T-cell (primary cell): ENCODE data around the gene TMEM176A. TPM values are rescaled to one million over a fixed set of nuclear protein-coding genes. Genes with fewer than 3 reads are reported as not detected.

Source experiments
- ATAC-seq, 4 experiments: fragments of 200-7000 bp in 3 of 4; fragments of 150-1000 bp in 1 of 4; cut with Tn5 transposase; replicated peaks in 1 of 4; 1 replicate in 3 of 4; 2 replicates in 1 of 4; pipeline ENCODE4 v1.10.0; 2021; ENCODE audit warnings: moderate library complexity in 3 of 4, mild to moderate bottlenecking in 2 of 4, moderate number of reproducible peaks in 1 of 4
- CTCF ChIA-PET, 2 donors: fragments of 300-600 bp; sonication (Branson Sonifier 250); formaldehyde crosslinking; loops; one replicate each; lab custom pipeline; 2022; ENCODE audit warnings: antibody characterized with exemption in 2 of 2; lab: Charles Lee
- POLR2A ChIA-PET, 2 donors: fragments of 300-600 bp; sonication (Branson Sonifier 250); formaldehyde crosslinking; loops; one replicate each; lab custom pipeline; 2022; ENCODE audit warnings: antibody characterized with exemption in 2 of 2; lab: Charles Lee
- DNase-seq, 35 experiments: peaks; one replicate each; pipeline versions ENCODE4 v3.0.0 to v3.0.0-alpha.2; 2013 to 2023
- H3K27ac ChIP-seq: one replicate; pipeline ENCODE4 v1.5.1; 2013; ENCODE audit warnings: low read length
- H3K27me3 ChIP-seq, 2 experiments: replicated peaks in 1 of 2; 1 replicate in 1 of 2; 2 replicates in 1 of 2; pipeline versions ENCODE4 v1.6.1 to v1.7.0; 2013; ENCODE audit warnings: low read length in 1 of 2, mixed read lengths in 1 of 2; ENCODE audit not compliant: control insufficient read depth in 2 of 2, insufficient read depth in 2 of 2; ENCODE audit errors: extremely low read depth in 1 of 2
- H3K36me3 ChIP-seq, 2 donors: 1 replicate in 1 of 2; 2 replicates in 1 of 2; pipeline versions ENCODE4 v1.6.1 to v1.7.0; 2013; ENCODE audit warnings: low read length in 1 of 2; ENCODE audit not compliant: control insufficient read depth in 2 of 2, insufficient read depth in 1 of 2; ENCODE audit errors: extremely low read depth in 1 of 2
- H3K4me1 ChIP-seq, 2 experiments: 1 replicate in 1 of 2; 2 replicates in 1 of 2; pipeline versions ENCODE4 v1.6.1 to v1.7.0; 2013; ENCODE audit warnings: low read length in 2 of 2, mixed read lengths in 1 of 2; ENCODE audit not compliant: insufficient read depth in 2 of 2, control insufficient read depth in 1 of 2; ENCODE audit errors: extremely low read depth in 1 of 2
- H3K4me3 ChIP-seq, 2 donors: 1 replicate in 1 of 2; 2 replicates in 1 of 2; pipeline versions ENCODE4 v1.5.1 to v1.7.0; 2013; ENCODE audit warnings: mild to moderate bottlenecking in 2 of 2, low read length in 1 of 2, moderate library complexity in 1 of 2; ENCODE audit not compliant: control insufficient read depth in 1 of 2; ENCODE audit errors: extremely low read depth in 1 of 2
- H3K9me3 ChIP-seq: 2 replicates; pipeline ENCODE4 v1.7.0; 2013
- H3K27ac Mint-ChIP-seq, 2 donors: one replicate each; pipeline ENCODE4 v1.8.0; 2020 to 2021; ENCODE audit warnings: mild to moderate bottlenecking in 2 of 2, mixed read lengths in 2 of 2
- H3K27me3 Mint-ChIP-seq, 2 donors: one replicate each; pipeline ENCODE4 v1.8.0; 2021 to 2022; ENCODE audit warnings: mixed read lengths in 2 of 2
- H3K36me3 Mint-ChIP-seq: one replicate; pipeline ENCODE4 v1.8.0; 2021; ENCODE audit warnings: mixed read lengths
- H3K4me1 Mint-ChIP-seq, 3 donors: one replicate each; pipeline ENCODE4 v1.8.0; 2020 to 2022; ENCODE audit warnings: mixed read lengths in 3 of 3, mild to moderate bottlenecking in 1 of 3
- H3K4me3 Mint-ChIP-seq, 3 donors: one replicate each; pipeline ENCODE4 v1.8.0; 2020 to 2022; ENCODE audit warnings: mild to moderate bottlenecking in 3 of 3, mixed read lengths in 3 of 3, moderate library complexity in 3 of 3
- H3K9me3 Mint-ChIP-seq, 3 donors: one replicate each; pipeline ENCODE4 v1.8.0; 2020 to 2022; ENCODE audit warnings: mixed read lengths in 3 of 3
- WGBS: methylation state at CpG from one replicate; pipeline ENCODE4 v1.1.5; 2013; ENCODE audit warnings: missing lambda C conversion rate; ENCODE audit not compliant: insufficient coverage; 5-methylcytosine and 5-hydroxymethylcytosine counted together
- total RNA-seq, 35 experiments: library from RNA in 6 of 35; stranded (reverse) in 6 of 35; fragments of 120-200 nt in 1 of 35; gene quantifications; one replicate each; pipeline versions ENCODE4 v1.2.1 to v1.2.4 and lab custom pipeline; 2013 to 2026

The TMEM176A gene
- total RNA-seq, 5 donors from 2014 or later (not counting 1 experiment from before 2014, with no cell fraction given), result 0.43 to 0.79 (median 0.73) TPM; not detected in 2

DNA sequence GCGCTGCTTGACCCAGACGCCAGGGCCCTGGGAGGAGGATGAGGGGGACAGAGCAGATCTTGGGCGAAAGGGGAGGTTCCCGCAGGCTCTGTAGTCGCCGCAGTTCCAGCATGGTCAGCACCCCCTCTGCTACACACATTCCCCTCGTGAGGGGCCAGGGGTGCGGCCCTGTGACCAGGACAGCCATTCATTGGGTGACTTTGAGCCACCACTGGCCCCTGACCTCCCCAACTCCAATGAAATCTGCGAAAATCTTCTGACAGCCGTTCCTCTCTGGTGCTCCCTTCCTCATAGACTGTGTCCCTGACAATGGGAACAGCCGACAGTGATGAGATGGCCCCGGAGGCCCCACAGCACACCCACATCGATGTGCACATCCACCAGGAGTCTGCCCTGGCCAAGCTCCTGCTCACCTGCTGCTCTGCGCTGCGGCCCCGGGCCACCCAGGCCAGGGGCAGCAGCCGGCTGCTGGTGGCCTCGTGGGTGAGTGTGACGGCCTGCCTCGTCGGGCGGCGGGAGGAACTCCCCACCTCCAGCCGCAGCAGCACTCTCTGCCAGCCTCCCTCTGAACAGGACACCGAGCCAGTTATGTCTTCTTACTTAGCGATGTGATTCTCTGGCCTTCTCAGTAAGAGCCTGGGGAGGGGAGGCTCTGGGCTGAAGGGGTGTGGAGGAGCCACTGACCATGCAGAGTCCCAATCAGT, 825 bp downstream of the TMEM176A start:
- ATAC-seq, result no peak
- no peak for DNase-seq
- H3K9me3 Mint-ChIP-seq, result peaks cover under 1 to 12% (median 11%) of the 10 kb centered on the region in 3 donors
- H3K27ac Mint-ChIP-seq, result no peak overlapping the region
- 41% methylated on average over 18 of the region's 26 CpGs for WGBS
- Histone ChIP-seq H3K36me3 (no peaks in the 10 kb centered on the region), H3K9me3 (peaks cover 7% of the 10 kb centered on the region), H3K4me1 (peaks cover 2 to 18% of the 10 kb centered on the region in 2 experiments), H3K27me3 (peaks cover 4 to 63% of the 10 kb centered on the region in 2 experiments), H3K4me3 (peak overlapping the region; percentile 24 to 57), H3K27ac (no peak overlapping the region)
- H3K4me1 Mint-ChIP-seq, result peaks cover 8 to 15% (median 13%) of the 10 kb centered on the region in 3 donors
- no peaks in the 10 kb centered on the region for H3K36me3 Mint-ChIP-seq
- ChIA-PET POLR2A (no interaction called here), CTCF (no interaction called here)
- H3K4me3 Mint-ChIP-seq, result peak overlapping the region; percentile 57 to 77 (median 65)
- H3K27me3 Mint-ChIP-seq, result peaks cover 38 to 60% of the 10 kb centered on the region in 2 donors

DNA sequence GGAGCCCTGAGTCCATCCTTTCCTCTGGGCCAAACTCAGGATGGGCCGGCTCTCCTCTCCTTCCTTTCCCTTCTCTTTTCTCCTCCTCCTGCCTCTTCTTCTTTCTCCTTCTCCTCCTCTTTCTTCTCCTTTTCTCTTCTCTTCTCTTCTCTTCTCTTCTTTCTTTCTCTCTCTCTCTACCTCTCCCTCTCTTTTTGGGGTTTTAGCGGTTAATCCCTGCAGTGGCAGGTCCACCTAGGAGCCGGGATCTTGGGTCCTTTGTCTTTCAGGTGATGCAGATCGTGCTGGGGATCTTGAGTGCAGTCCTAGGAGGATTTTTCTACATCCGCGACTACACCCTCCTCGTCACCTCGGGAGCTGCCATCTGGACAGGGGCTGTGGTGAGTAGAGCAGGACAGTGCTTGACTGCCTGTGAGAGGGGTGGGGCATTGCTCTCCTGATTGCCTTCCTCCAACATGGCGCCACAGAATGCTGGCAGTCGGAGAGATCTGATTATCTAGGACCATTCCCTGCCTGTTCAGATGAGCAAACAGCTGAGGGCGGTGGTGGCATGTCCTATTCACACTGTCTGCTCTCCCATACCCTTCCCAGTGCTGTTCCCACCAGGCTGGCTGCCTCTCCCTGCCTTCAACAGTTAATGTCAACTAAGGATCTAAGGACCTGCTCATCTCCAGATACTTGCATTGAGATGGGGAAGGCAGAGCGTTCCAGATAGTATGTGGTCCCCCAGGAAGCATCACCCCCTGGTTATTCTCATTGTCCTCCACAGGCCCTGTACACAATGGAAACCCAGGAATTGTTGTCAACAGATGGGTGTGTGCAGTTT, 1.6 kb downstream of the TMEM176A start:
- ChIA-PET CTCF (interaction anchor here in 1 of 2 donors (0.6 kb wide), 1 partner anchor 33 kb away, joined by 5 read pairs; no protein-coding TSS in a partner anchor), POLR2A (no interaction called here)
- Histone ChIP-seq H3K36me3 (no peaks in the 10 kb centered on the region), H3K9me3 (peaks cover 7% of the 10 kb centered on the region), H3K27me3 (peaks cover 4 to 62% of the 10 kb centered on the region in 2 experiments), H3K4me3 (no peak overlapping the region), H3K4me1 (peaks cover 2 to 18% of the 10 kb centered on the region in 2 experiments), H3K27ac (no peak overlapping the region)
- 89% methylated on average over 7 of the region's 12 CpGs for WGBS
- H3K4me1 Mint-ChIP-seq, result peaks cover 8 to 15% (median 13%) of the 10 kb centered on the region in 3 donors
- H3K27me3 Mint-ChIP-seq, result peaks cover 35 to 59% of the 10 kb centered on the region in 2 donors
- no peak overlapping the region for H3K27ac Mint-ChIP-seq
- H3K36me3 Mint-ChIP-seq, result no peaks in the 10 kb centered on the region
- H3K9me3 Mint-ChIP-seq, result peaks cover 0 to 17% (median 12%) of the 10 kb centered on the region in 3 donors
- DNase-seq (no peak), ATAC-seq (no peak)
- peak overlapping the region; percentile 28 to 77 (median 34) for H3K4me3 Mint-ChIP-seq

DNA sequence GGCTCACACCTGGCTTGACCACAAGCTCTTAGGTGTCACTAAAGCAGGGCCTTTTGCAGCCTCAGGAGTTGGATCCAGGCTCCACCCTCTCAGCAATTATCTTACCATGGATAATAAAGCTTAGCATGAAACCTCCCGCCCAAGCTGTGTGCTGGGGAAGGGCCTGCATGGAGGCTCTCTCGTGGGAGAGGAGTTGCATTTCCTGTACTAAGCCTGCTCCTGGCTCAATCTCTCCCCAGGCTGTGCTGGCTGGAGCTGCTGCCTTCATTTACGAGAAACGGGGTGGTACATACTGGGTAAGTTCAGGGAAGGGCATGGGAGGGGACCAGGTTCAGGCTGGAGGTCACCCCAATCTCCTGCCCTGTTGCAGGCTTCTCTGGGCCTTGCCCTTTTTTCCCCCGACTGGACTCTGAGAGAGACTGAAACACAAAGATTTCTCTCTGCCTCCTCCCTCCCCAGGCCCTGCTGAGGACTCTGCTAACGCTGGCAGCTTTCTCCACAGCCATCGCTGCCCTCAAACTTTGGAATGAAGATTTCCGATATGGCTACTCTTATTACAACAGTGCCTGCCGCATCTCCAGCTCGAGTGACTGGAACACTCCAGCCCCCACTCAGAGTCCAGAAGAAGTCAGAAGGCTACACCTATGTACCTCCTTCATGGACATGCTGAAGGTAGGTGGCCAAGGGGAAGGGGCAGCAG, 2.7 kb downstream of the TMEM176A start:
- no peak overlapping the region for H3K4me3 Mint-ChIP-seq
- ChIA-PET CTCF (no interaction called here), POLR2A (interaction anchor here in 1 of 2 donors (0.6 kb wide), 1 partner anchor 9 kb away, joined by 3 read pairs; no protein-coding TSS in a partner anchor)
- peaks cover 0 to 17% (median 12%) of the 10 kb centered on the region in 3 donors for H3K9me3 Mint-ChIP-seq
- no peak overlapping the region for H3K27ac Mint-ChIP-seq
- peaks cover 4 to 70% of the 10 kb centered on the region in 2 experiments for H3K27me3 ChIP-seq
- no peaks in the 10 kb centered on the region for H3K36me3 ChIP-seq
- H3K4me1 Mint-ChIP-seq, result peaks cover 8 to 15% (median 13%) of the 10 kb centered on the region in 3 donors
- H3K4me3 ChIP-seq, result no peak overlapping the region
- no peak overlapping the region for H3K27ac ChIP-seq
- peaks cover 7% of the 10 kb centered on the region for H3K9me3 ChIP-seq
- H3K27me3 Mint-ChIP-seq, result peaks cover 36 to 67% of the 10 kb centered on the region in 2 donors
- peaks cover 3% of the 10 kb centered on the region for H3K36me3 Mint-ChIP-seq
- ATAC-seq, result no peak
- peaks cover 2 to 18% of the 10 kb centered on the region in 2 experiments for H3K4me1 ChIP-seq
- no peak for DNase-seq
- WGBS, result 100% methylated on average over 6 of the region's 10 CpGs

DNA sequence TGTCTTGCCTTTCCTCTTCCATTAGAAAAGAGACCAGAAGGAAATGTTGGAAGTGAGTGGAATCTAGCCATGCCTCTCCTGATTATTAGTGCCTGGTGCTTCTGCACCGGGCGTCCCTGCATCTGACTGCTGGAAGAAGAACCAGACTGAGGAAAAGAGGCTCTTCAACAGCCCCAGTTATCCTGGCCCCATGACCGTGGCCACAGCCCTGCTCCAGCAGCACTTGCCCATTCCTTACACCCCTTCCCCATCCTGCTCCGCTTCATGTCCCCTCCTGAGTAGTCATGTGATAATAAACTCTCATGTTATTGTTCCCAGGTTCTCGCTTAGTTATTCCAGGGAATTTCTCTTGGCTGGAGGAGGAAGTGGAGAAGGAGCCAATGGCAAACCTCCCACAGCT, 4.2 kb downstream of the TMEM176A start:
- 100% methylated on average over 2 of the region's 5 CpGs for WGBS
- CTCF ChIA-PET, result no interaction called here
- Histone ChIP-seq H3K9me3 (peaks cover 7% of the 10 kb centered on the region), H3K4me1 (peaks cover 2 to 16% of the 10 kb centered on the region in 2 experiments), H3K27ac (no peak overlapping the region), H3K36me3 (no peaks in the 10 kb centered on the region), H3K27me3 (peaks cover 0 to 60% of the 10 kb centered on the region in 2 experiments), H3K4me3 (no peak overlapping the region)
- peaks cover 30 to 66% of the 10 kb centered on the region in 2 donors for H3K27me3 Mint-ChIP-seq
- DNase-seq (no peak), ATAC-seq (no peak)
- peaks cover 3% of the 10 kb centered on the region for H3K36me3 Mint-ChIP-seq
- H3K4me1 Mint-ChIP-seq, result peaks cover 3 to 15% (median 9%) of the 10 kb centered on the region in 3 donors
- POLR2A ChIA-PET, result no interaction called here
- H3K27ac Mint-ChIP-seq, result no peak overlapping the region
- no peak overlapping the region for H3K4me3 Mint-ChIP-seq
- peaks cover 0 to 17% (median 12%) of the 10 kb centered on the region in 3 donors for H3K9me3 Mint-ChIP-seq

DNA sequence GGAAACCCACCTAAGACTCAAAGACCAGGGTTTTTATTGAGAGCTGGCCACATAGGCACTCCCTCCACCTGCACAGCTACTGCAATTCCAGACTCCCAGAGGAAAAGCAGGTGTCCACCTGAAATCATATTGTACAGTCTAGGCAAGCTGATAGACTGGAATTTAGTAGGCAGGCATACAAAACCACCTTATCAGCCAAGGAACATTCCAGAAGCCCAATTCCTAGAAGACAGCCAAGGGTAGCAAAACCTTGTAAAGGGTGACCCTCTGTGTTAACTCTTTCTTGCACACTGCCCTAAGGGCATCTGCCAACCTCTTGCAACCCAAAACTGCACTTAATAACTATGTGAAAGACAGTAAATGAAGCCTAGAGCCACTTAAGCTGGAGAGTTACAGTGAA, 5.3 kb downstream of the TMEM176A start:
- no peak overlapping the region for H3K27ac Mint-ChIP-seq
- peaks cover 7% of the 10 kb centered on the region for H3K9me3 ChIP-seq
- H3K4me1 Mint-ChIP-seq, result peaks cover 3 to 15% (median 8%) of the 10 kb centered on the region in 3 donors
- H3K36me3 Mint-ChIP-seq, result peaks cover 3% of the 10 kb centered on the region
- no peak overlapping the region for H3K27ac ChIP-seq
- ATAC-seq, result no peak
- H3K9me3 Mint-ChIP-seq, result peaks cover 0 to 17% (median 12%) of the 10 kb centered on the region in 3 donors
- H3K36me3 ChIP-seq, result no peaks in the 10 kb centered on the region
- H3K4me3 ChIP-seq, result no peak overlapping the region
- ChIA-PET POLR2A (no interaction called here), CTCF (no interaction called here)
- H3K4me3 Mint-ChIP-seq, result no peak overlapping the region
- H3K27me3 Mint-ChIP-seq, result peaks cover 39 to 71% of the 10 kb centered on the region in 2 donors
- DNase-seq, result no peak
- H3K27me3 ChIP-seq, result peaks cover 0 to 51% of the 10 kb centered on the region in 2 experiments
- peaks cover 0 to 6% of the 10 kb centered on the region in 2 experiments for H3K4me1 ChIP-seq

DNA sequence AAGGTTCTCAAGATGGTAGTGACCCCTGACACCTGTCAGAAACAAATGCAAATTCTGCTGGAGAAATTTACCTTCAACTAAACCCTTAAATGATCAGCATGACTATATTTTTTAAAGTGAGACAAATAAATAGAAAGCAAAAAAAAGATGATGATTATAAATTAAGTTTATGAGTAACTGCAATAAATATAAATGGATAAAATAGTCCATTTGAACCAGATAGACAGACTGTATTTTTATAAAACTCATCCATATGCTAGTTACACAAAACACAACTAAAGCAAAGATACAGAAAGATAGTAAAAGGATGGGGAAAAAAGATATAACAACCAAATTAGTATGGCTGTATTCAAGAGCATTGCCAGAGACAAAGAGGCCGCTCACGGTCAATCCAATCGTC, 5.9 kb downstream of the TMEM176A start:
- Mint-ChIP-seq H3K9me3 (peaks cover 0 to 17% (median 12%) of the 10 kb centered on the region in 3 donors), H3K4me1 (peaks cover 0 to 10% (median 4%) of the 10 kb centered on the region in 3 donors), H3K4me3 (no peak overlapping the region), H3K36me3 (peaks cover 3% of the 10 kb centered on the region), H3K27me3 (peaks cover 42 to 74% of the 10 kb centered on the region in 2 donors), H3K27ac (no peak overlapping the region)
- ATAC-seq (no peak), DNase-seq (no peak)
- peaks cover 0 to 46% of the 10 kb centered on the region in 2 experiments for H3K27me3 ChIP-seq
- peaks cover 7% of the 10 kb centered on the region for H3K9me3 ChIP-seq
- ChIA-PET CTCF (no interaction called here), POLR2A (no interaction called here)
- peaks cover 0 to under 1% of the 10 kb centered on the region in 2 experiments for H3K4me1 ChIP-seq
- H3K4me3 ChIP-seq, result no peak overlapping the region
- no peaks in the 10 kb centered on the region for H3K36me3 ChIP-seq
- no CpG with 5 or more reads among the region's 3 CpGs for WGBS
- no peak overlapping the region for H3K27ac ChIP-seq
